Keratinocyte (primary cell): ENCODE data around the gene ANKS1B. TPM values are rescaled to one million over a fixed set of nuclear protein-coding genes. Genes with fewer than 3 reads are reported as not detected.

Experiments used
- DNase-seq: peaks from one replicate; pipeline ENCODE4 v3.0.0-alpha.2; 2011; ENCODE audit warnings: low read depth, missing footprints, low spot score
- FAIRE-seq: peaks from 2 replicates; lab custom pipeline; 2011; peaks lifted over from hg19 to GRCh38; lab: Jason Lieb, UNC
- H2AFZ ChIP-seq: 2 replicates; pipeline ENCODE4 v1.6.0; 2012; ENCODE audit warnings: low read length, control low read depth, inconsistent platforms; ENCODE audit not compliant: control insufficient read depth
- H3K27ac ChIP-seq: 2 replicates; pipeline ENCODE4 v1.5.1; 2011; ENCODE audit warnings: low read length; ENCODE audit not compliant: control insufficient read depth, insufficient read depth
- H3K27me3 ChIP-seq: 3 replicates; pipeline ENCODE4 v1.6.0; 2011; ENCODE audit warnings: low read length; ENCODE audit not compliant: control insufficient read depth, insufficient read depth; ENCODE audit errors: extremely low read depth
- H3K36me3 ChIP-seq, 2 experiments: 2 replicates in 1 of 2; 3 replicates in 1 of 2; pipeline ENCODE4 v1.5.1; 2011; ENCODE audit warnings: low read length in 2 of 2, mild to moderate bottlenecking in 1 of 2; ENCODE audit not compliant: control insufficient read depth in 2 of 2, insufficient read depth in 2 of 2; ENCODE audit errors: extremely low read depth in 1 of 2
- H3K4me1 ChIP-seq: 3 replicates; pipeline ENCODE4 v1.5.1; 2011; ENCODE audit warnings: low read length; ENCODE audit not compliant: control insufficient read depth, insufficient read depth; ENCODE audit errors: extremely low read depth
- H3K4me2 ChIP-seq: 3 replicates; pipeline ENCODE4 v1.6.0; 2011; ENCODE audit warnings: low read depth, low read length; ENCODE audit not compliant: control insufficient read depth, insufficient read depth; ENCODE audit errors: extremely low read depth
- H3K4me3 ChIP-seq, 3 experiments: fragments of 200-600 bp in 1 of 3; sonication (generic) in 1 of 3; 2 replicates in 2 of 3; 3 replicates in 1 of 3; pipeline ENCODE4 v1.5.1; 2011 to 2016; ENCODE audit warnings: low read length in 3 of 3, mild to moderate bottlenecking in 3 of 3, control low read depth in 2 of 3, inconsistent platforms in 1 of 3, low read depth in 1 of 3, mixed read lengths in 1 of 3, mixed run types in 1 of 3, moderate library complexity in 1 of 3; ENCODE audit not compliant: control insufficient read depth in 2 of 3, insufficient read depth in 2 of 3; ENCODE audit errors: extremely low read depth in 1 of 3
- H3K79me2 ChIP-seq: 2 replicates; pipeline ENCODE4 v1.6.0; 2012; ENCODE audit warnings: low read length; ENCODE audit not compliant: control insufficient read depth, insufficient read depth
- H3K9ac ChIP-seq: 3 replicates; pipeline ENCODE4 v1.6.0; 2011; ENCODE audit warnings: low read length; ENCODE audit not compliant: control insufficient read depth, insufficient read depth; ENCODE audit errors: extremely low read depth
- H3K9me1 ChIP-seq: 3 replicates; pipeline ENCODE4 v1.6.0; 2011; ENCODE audit warnings: low read length; ENCODE audit not compliant: control insufficient read depth, insufficient read depth; ENCODE audit errors: extremely low read depth
- H3K9me3 ChIP-seq: 2 replicates; pipeline ENCODE4 v1.5.1; 2012; ENCODE audit warnings: low read depth, low read length; ENCODE audit not compliant: control insufficient read depth
- H4K20me1 ChIP-seq: 3 replicates; pipeline ENCODE4 v1.6.0; 2011; ENCODE audit warnings: low read length; ENCODE audit not compliant: control insufficient read depth, insufficient read depth; ENCODE audit errors: extremely low read depth
- CTCF ChIP-seq, 3 experiments: IDR thresholded peaks in 1 of 3; conservative IDR thresholded peaks in 1 of 3; optimal IDR thresholded peaks in 1 of 3; 2 replicates in 2 of 3; 3 replicates in 1 of 3; pipeline versions ENCODE3 to v1.5.1; 2011; ENCODE audit warnings: low read length in 3 of 3, mild to moderate bottlenecking in 3 of 3, moderate library complexity in 2 of 3, control low read depth in 1 of 3, inconsistent platforms in 1 of 3; ENCODE audit not compliant: insufficient read depth in 2 of 3; ENCODE audit errors: extremely low read depth in 1 of 3
- EZH2 ChIP-seq: IDR thresholded peaks from one replicate; pipeline ENCODE4 v1.6.1; 2012; ENCODE audit warnings: inconsistent platforms, mild to moderate bottlenecking, low read length, moderate library complexity
- dilution Hi-C: fragments of 300-500 bp; cut with MboI; formaldehyde crosslinking; loops from one replicate; pipeline ENCODE4 v1.7.0; 2020; ENCODE audit warnings: low sequenced_read_pairs; ENCODE audit not compliant: extremely low pct_ligation_motif_present
- polyA plus RNA-seq, 5 experiments: library from polyadenylated mRNA; depleted of rRNA in 3 of 5; stranded (reverse) in 3 of 5; stranded (forward) in 1 of 5; unstranded in 1 of 5; fragments of >200 nt; gene quantifications; 1 replicate in 1 of 5; 2 replicates in 3 of 5; 3 replicates in 1 of 5; pipeline versions ENCODE4 v1.2.1 to v1.2.3, GENCODE V29; 2011 to 2012; ENCODE audit warnings: missing spikeins in 2 of 5, low read depth in 1 of 5, low replicate concordance in 1 of 5

The ANKS1B gene
- polyA plus RNA-seq, 1 donor (not counting 4 experiments of a cell fraction or from before 2014, with no cell fraction given) = not detected

- no peak for FAIRE-seq
- dilution Hi-C loops = no loop called here
- no peak overlapping the region for H3K4me3 ChIP-seq
Measured at GRCh38 chr12:99879439-99879838, 105.3 kb downstream of the ANKS1B start.

GRCh38 chr12:99875081-99875480 is 109.7 kb downstream of the ANKS1B start:
- TF ChIP-seq EZH2 = no peak
- H3K9me3 ChIP-seq = no peaks in the 10 kb centered on the region
- FAIRE-seq = no peak

More at GRCh38 chr12:99879439-99879838, 105.3 kb downstream of the ANKS1B start:
- no peak overlapping the region for H2AFZ ChIP-seq
- no peaks in the 10 kb centered on the region for H3K79me2 ChIP-seq
- no peaks in the 10 kb centered on the region for H3K9me3 ChIP-seq
- no peak overlapping the region for H3K27ac ChIP-seq
- no peak overlapping the region for H3K4me2 ChIP-seq
- H3K36me3 ChIP-seq = no peaks in the 10 kb centered on the region
- no peaks in the 10 kb centered on the region for H4K20me1 ChIP-seq
- DNase-seq = no peak
- no peaks in the 10 kb centered on the region for H3K27me3 ChIP-seq
- H3K9me1 ChIP-seq = no peaks in the 10 kb centered on the region
- H3K9ac ChIP-seq = no peak overlapping the region
- no peaks in the 10 kb centered on the region for H3K4me1 ChIP-seq
- TF ChIP-seq EZH2 (no peak), CTCF (optimal IDR thresholded peaks at IDR 0.05 in 1 of 3, IDR thresholded peaks at IDR 0.05 in 1 of 3, conservative IDR thresholded peaks at IDR 0.05 in 1 of 3; ENCODE audit: extremely low read depth in 1 of 3, insufficient read depth in 2 of 3, low read length in 3 of 3) (no peak)

GRCh38 chr12:99870085-99870484 is 114.7 kb downstream of the ANKS1B start:
- Histone ChIP-seq H3K27me3 (no peaks in the 10 kb centered on the region), H3K9me3 (no peaks in the 10 kb centered on the region), H3K4me2 (no peak overlapping the region), H2AFZ (no peak overlapping the region), H3K4me1 (no peaks in the 10 kb centered on the region), H4K20me1 (no peaks in the 10 kb centered on the region), H3K79me2 (no peaks in the 10 kb centered on the region), H3K27ac (no peak overlapping the region), H3K4me3 (no peak overlapping the region), H3K9ac (no peak overlapping the region), H3K36me3 (no peaks in the 10 kb centered on the region), H3K9me1 (no peaks in the 10 kb centered on the region)
- FAIRE-seq = no peak
- dilution Hi-C loops = no loop called here
- no peak for DNase-seq
- TF ChIP-seq EZH2 (no peak), CTCF (optimal IDR thresholded peaks at IDR 0.05 in 1 of 3, IDR thresholded peaks at IDR 0.05 in 1 of 3, conservative IDR thresholded peaks at IDR 0.05 in 1 of 3; ENCODE audit: extremely low read depth in 1 of 3, insufficient read depth in 2 of 3, low read length in 3 of 3) (no peak)

More at GRCh38 chr12:99875081-99875480, 109.7 kb downstream of the ANKS1B start:
- Histone ChIP-seq H3K4me1 (no peaks in the 10 kb centered on the region), H3K9me1 (no peaks in the 10 kb centered on the region), H4K20me1 (no peaks in the 10 kb centered on the region), H3K4me3 (no peak overlapping the region), H3K27me3 (no peaks in the 10 kb centered on the region), H3K9ac (no peak overlapping the region), H2AFZ (no peak overlapping the region), H3K79me2 (no peaks in the 10 kb centered on the region), H3K27ac (no peak overlapping the region), H3K36me3 (no peaks in the 10 kb centered on the region), H3K4me2 (no peak overlapping the region)
- dilution Hi-C loops = no loop called here
- DNase-seq = no peak
